Ascending aorta (tissue), 2 donors: ENCODE data around the gene IL27RA. TPM values are rescaled to one million over a fixed set of nuclear protein-coding genes. Genes with fewer than 3 reads are reported as not detected.
"Not testable (repeated sequence)": the region's sequence is repeated elsewhere in the genome, so short reads cannot be mapped to it uniquely, and the experiment has no call there.

Source experiments
- DNase-seq, 2 donors: peaks; one replicate each; pipeline ENCODE4 v3.0.0-alpha.2; 2019; ENCODE audit warnings: low spot score in 2 of 2
- H3K27ac ChIP-seq, 2 donors: fragments of 200-600 bp; sonication (generic); one replicate each; pipeline ENCODE4 v1.5.1; 2016 to 2017; ENCODE audit warnings: mild to moderate bottlenecking in 1 of 2
- H3K27me3 ChIP-seq: fragments of 200-600 bp; sonication (generic); one replicate; pipeline ENCODE4 v1.5.1; 2017
- H3K36me3 ChIP-seq, 2 donors: fragments of 200-600 bp; sonication (generic); one replicate each; pipeline ENCODE4 v1.5.1; 2016
- H3K4me1 ChIP-seq, 2 donors: fragments of 200-600 bp; sonication (generic); one replicate each; pipeline ENCODE4 v1.5.1; 2016 to 2017; ENCODE audit warnings: mild to moderate bottlenecking in 1 of 2
- H3K4me3 ChIP-seq, 2 donors: fragments of 200-600 bp; sonication (generic); one replicate each; pipeline ENCODE4 v1.5.1; 2016 to 2017; ENCODE audit warnings: mild to moderate bottlenecking in 1 of 2
- H3K9me3 ChIP-seq, 2 donors: fragments of 200-600 bp; sonication (generic); one replicate each; pipeline ENCODE4 v1.5.1; 2016
- CTCF ChIP-seq, 3 experiments: fragments of 200-600 bp in 2 of 3; fragments of 450-650 bp in 1 of 3; sonication (generic) in 2 of 3; IDR thresholded peaks; one replicate each; pipeline ENCODE4 v1.5.1; 2016 to 2019; ENCODE audit warnings: antibody characterized with exemption in 3 of 3, mild to moderate bottlenecking in 1 of 3, moderate library complexity in 1 of 3
- intact Hi-C: fragments of 100-400 bp; cut with DNase I; formaldehyde crosslinking; loops from one replicate; pipeline ENCODE4 v1.15.1; 2023
- total RNA-seq: library from RNA; depleted of rRNA; stranded (reverse); fragments of >200 nt; gene quantifications from one replicate; pipeline ENCODE4 v1.1.0, GENCODE V29; 2016

Gene IL27RA
- total RNA-seq, 1 donor from 2014 or later: 4.2 TPM

- Histone ChIP-seq H3K4me1 (no peaks in the 10 kb centered on the region), H3K27me3 (no peaks in the 10 kb centered on the region), H3K9me3 (no peaks in the 10 kb centered on the region), H3K4me3 (no peak overlapping the region), H3K36me3 (no peaks in the 10 kb centered on the region), H3K27ac (no peak overlapping the region)
- no peak for DNase-seq
- no peak for TF ChIP-seq CTCF (IDR thresholded peaks at IDR 0.05)
- intact Hi-C loops: no loop called here
These were observed 10.1 kb upstream of the IL27RA start for GRCh38 chr19:14021474-14021873.

- intact Hi-C loops: no loop called here
- no peak for DNase-seq
- Histone ChIP-seq H3K9me3 (no peaks in the 10 kb centered on the region), H3K27ac (no peak overlapping the region), H3K4me3 (no peak overlapping the region), H3K4me1 (no peaks in the 10 kb centered on the region), H3K36me3 (no peaks in the 10 kb centered on the region), H3K27me3 (no peaks in the 10 kb centered on the region)
- no peak for TF ChIP-seq CTCF (IDR thresholded peaks at IDR 0.05)
These were observed 9.1 kb upstream of the IL27RA start for GRCh38 chr19:14022469-14022868.

DNA sequence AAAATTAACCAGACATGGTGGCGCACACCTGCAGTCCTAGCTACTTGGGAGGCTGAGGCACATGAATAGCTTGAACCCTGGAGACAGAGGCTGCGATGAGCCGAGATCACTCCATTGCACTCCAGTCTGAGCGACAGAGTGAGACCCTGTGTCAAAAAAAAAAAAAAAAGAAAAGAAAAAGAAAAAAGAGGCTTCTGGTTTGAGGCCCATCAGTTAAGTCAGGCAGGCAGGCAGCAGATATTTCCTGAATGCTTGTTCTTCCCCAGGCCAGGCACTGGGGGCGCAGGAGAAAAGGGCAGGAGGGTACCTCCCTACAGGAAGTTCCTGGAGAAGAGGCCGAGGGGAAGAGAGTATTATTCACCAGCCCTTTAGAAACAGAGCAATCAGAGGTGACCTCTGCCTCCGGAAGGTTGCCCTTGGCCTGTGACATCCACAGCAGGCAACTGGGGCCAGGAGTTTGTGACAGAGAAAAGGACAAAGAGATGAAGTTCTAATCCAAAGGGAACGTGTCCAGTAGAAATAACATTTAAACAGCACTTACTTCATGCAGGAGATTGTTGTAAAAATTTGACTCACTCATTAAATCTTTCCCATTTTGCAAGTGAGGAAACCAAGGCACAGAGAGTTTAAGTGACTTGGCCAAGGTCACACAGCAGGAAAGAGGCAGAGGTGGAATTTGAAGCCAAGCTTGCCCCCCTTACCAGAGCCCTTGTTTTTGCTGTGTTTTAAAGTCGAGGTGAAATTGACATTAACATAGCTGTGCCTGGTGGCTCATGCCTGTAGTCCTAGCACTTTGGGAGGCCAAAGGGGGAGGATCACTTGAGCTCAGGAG, 7.9 kb upstream of the IL27RA start:
- no peak overlapping the region for H3K4me3 ChIP-seq
- no peaks in the 10 kb centered on the region for H3K36me3 ChIP-seq
- no peaks in the 10 kb centered on the region for H3K9me3 ChIP-seq
- H3K27ac ChIP-seq: peak overlapping the region in 1 of 2 donors; percentile 24
- no peak for DNase-seq
- H3K27me3 ChIP-seq: no peaks in the 10 kb centered on the region
- peak; percentile 21 to 47 (median 36) for TF ChIP-seq CTCF (IDR thresholded peaks at IDR 0.05)
- H3K4me1 ChIP-seq: no peaks in the 10 kb centered on the region
- intact Hi-C loops: no loop called here

DNA sequence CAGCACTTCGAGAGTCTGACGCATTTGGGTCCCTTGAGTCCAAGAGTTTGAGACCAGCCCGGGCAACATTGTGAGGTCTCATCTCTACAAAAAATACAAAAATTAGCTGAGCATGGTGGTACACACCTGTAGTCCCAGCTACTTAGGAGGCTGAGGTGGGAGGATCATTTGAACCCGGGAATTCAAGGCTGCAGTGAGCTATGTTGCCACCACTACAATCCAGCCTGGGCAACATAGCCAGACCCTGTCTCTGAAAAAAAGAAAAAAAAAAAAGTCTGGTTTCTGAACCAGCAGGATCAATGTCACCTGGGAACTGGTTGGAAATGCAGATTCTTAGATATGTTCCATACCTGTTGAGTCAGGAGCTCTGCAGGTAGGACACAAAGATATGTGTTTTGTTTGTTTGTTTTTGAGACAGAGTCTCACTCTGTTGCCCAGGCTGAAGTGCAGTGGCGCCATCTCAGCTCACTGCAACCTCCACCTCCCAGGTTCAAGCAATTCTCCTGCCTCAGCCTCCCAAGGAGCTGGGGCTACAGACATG, 4.8 kb upstream of the IL27RA start:
- H3K27ac ChIP-seq, H3K4me1 ChIP-seq, H3K27me3 ChIP-seq, DNase-seq, H3K36me3 ChIP-seq, intact Hi-C loops, H3K9me3 ChIP-seq, H3K4me3 ChIP-seq: not testable (repeated sequence)

- DNase-seq: no peak
- intact Hi-C loops: no loop called here
- Histone ChIP-seq H3K27me3 (no peaks in the 10 kb centered on the region), H3K4me3 (no peak within 1 kb of the TSS), H3K36me3 (no peaks in the 10 kb centered on the region), H3K9me3 (no peaks in the 10 kb centered on the region), H3K4me1 (peaks cover 0 to 7% of the 10 kb centered on the region in 2 donors), H3K27ac (no peak within 1 kb of the TSS)
- TF ChIP-seq CTCF (IDR thresholded peaks at IDR 0.05): no peak
These were observed 3.6 kb upstream of the IL27RA start, which contains the start of gene RLN3 for GRCh38 chr19:14027856-14028450. Gene RLN3 (plus strand): TSS chr19:14028148. CDS start chr19:14028205, 57 bp downstream.

DNA sequence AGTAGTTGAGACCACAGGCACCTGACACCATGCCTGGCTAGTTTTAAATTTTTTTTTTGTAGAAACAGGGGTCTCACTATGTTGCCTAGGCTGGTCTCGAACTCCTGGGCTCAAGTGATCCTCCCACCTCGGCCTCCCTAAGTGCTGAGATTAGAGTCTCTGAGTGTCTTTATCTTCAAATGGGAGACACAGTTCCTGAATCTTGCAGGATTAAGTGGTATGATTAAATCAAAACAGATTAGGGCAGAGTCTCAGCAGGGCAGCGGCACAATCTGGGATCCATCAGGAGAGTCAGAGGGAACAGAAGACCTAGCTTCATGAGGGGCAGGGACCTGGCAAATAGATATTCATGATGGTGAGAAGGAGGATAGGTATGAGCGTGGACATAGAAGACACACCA, 2.7 kb upstream of the IL27RA start:
- no peaks in the 10 kb centered on the region for H3K36me3 ChIP-seq
- TF ChIP-seq CTCF (IDR thresholded peaks at IDR 0.05): no peak
- no peak for DNase-seq
- intact Hi-C loops: no loop called here
- H3K4me3 ChIP-seq: no peak overlapping the region
- no peaks in the 10 kb centered on the region for H3K9me3 ChIP-seq
- no peaks in the 10 kb centered on the region for H3K27me3 ChIP-seq
- peaks cover 0 to 7% of the 10 kb centered on the region in 2 donors for H3K4me1 ChIP-seq
- no peak overlapping the region for H3K27ac ChIP-seq
